Fibroblast of lung (primary cell): ENCODE data around the gene NUDT12.

Experiments
- EZH2 ChIP-seq: IDR thresholded peaks from 2 replicates; pipeline ENCODE4 v1.5.1; 2012; ENCODE audit warnings: low read length, control low read depth, mild to moderate bottlenecking; ENCODE audit errors: missing control alignments
- TF ChIP-seq, protein P1 (sequence below), 2 donors: IDR thresholded peaks in 1 of 2; conservative IDR thresholded peaks in 1 of 2; 1 replicate in 1 of 2; 2 replicates in 1 of 2; pipeline ENCODE4 v1.5.1; 2011 to 2012; ENCODE audit warnings: low read length in 2 of 2, control low read depth in 1 of 2, inconsistent platforms in 1 of 2, low read depth in 1 of 2, mild to moderate bottlenecking in 1 of 2

DNA sequence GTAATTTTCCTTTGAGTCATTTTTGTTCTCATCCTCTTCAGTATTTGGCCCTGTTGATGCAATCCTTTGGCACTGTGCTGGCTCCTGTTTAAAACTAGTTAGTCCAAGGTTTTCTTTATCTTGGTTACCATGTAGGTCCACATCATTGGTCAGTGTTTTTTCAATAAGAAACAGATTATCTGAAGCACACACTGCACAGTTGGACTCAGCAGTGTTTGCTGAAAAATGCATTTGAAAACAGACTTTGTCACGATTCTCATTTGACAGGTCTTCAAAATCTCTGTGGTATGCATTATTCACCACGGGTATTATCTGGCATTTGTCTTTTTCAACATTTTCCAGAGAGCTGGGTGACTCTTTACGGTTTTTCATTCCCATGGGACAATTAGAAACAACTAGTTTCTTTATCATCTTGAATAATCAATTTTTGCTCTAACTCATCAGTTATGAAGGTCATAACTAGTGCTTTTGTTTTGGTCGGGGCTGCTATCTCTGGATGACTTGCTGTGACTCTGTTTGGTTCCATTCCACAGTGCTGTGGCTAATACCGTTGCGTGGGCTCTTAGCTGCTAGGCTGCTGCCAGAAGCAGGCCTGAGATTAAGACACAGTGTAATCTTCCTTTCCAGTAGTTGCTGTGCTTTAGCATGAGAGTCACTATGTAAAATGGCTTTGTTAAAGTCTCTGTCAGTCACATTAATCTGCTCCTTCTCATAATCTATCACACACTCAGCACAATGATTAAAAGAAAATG, 36.2 kb downstream of the NUDT12 start:
- no peak for TF ChIP-seq EZH2
- TF ChIP-seq, protein P1, sequence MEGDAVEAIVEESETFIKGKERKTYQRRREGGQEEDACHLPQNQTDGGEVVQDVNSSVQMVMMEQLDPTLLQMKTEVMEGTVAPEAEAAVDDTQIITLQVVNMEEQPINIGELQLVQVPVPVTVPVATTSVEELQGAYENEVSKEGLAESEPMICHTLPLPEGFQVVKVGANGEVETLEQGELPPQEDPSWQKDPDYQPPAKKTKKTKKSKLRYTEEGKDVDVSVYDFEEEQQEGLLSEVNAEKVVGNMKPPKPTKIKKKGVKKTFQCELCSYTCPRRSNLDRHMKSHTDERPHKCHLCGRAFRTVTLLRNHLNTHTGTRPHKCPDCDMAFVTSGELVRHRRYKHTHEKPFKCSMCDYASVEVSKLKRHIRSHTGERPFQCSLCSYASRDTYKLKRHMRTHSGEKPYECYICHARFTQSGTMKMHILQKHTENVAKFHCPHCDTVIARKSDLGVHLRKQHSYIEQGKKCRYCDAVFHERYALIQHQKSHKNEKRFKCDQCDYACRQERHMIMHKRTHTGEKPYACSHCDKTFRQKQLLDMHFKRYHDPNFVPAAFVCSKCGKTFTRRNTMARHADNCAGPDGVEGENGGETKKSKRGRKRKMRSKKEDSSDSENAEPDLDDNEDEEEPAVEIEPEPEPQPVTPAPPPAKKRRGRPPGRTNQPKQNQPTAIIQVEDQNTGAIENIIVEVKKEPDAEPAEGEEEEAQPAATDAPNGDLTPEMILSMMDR (conservative IDR thresholded peaks at IDR 0.05 in 1 of 2, IDR thresholded peaks at IDR 0.05 in 1 of 2; ENCODE audit: low read depth in 1 of 2, low read length in 2 of 2): no peak
